NCI-H2196 treated with DMSO at 0.1 percent for 48 hours (cell line): Measurements from ENCODE around the gene C19orf12.
"Not testable (repeated sequence)": the region's sequence is repeated elsewhere in the genome, so short reads cannot be mapped to it uniquely, and the experiment has no call there.

Experiments
- DNase-seq: peaks from one replicate; lab custom pipeline; 2025; ENCODE audit not compliant: unreplicated experiment; lab: John Stamatoyannopoulos, UW

C19orf12 gene

DNA sequence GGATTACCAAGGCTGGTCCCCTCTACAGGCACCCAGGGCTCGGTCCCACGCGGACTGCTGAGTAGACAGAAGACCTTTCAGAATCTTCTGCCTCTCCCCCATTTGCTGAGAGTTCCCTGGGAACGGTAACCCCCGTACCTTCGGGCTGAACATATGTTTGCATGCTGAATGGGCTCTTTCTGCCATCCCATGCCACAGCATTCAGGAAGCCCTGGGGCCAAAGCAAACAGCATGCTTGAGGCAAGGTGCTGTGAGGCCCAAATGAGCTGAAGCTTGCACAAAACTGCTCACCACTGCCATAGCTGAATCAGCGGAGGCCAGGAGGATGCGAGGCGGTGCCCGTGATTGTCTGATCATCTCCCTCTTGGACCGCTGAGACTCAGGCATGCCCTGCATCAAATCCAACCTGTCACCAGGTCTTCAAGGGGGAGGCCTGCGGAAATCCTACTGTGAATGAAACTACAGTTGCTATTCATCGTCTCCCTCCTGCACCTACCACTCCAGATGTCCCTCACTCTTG lies 16.3 kb upstream of the C19orf12 start:
- DNase-seq, result no peak

DNA sequence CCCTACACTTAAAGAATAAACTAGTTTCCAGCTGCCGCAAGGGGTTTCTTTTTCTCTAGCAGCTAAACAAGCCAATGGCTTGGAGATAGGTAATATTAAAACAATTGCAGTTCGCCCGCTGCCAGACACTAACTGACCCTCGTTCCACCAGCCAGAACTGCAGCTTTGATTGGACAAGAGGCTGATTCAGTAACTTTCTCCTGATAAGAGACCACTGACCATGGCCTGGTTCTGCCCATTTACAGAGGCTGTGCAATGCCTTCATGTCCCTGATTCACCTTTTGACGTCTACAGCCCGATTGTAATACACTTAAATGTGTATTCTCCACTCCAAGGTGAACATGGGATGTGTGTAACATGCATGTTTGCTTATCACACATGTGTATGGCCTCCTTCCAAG lies 12.8 kb upstream of the C19orf12 start:
- DNase-seq, result no peak

DNA sequence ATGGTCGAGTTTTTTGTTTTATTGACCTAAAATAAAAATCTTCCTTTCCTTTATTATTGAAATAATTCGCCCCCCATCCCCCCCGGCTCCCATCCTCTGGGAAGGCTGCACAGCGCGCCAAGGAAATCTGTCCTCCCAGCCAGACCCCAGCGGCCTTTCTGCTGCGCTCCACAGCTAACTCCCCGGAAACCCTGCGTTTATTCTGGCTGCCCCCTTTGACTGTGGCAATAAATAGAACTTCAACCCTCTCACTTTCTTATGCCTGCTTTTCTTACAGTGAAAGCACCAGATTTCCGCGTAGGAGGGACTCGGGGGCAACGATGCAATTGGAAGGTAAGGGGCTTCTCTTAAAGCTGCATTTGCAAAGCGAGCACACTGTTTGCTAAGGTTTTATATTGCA lies 9.7 kb upstream of the C19orf12 start:
- no peak for DNase-seq

DNA sequence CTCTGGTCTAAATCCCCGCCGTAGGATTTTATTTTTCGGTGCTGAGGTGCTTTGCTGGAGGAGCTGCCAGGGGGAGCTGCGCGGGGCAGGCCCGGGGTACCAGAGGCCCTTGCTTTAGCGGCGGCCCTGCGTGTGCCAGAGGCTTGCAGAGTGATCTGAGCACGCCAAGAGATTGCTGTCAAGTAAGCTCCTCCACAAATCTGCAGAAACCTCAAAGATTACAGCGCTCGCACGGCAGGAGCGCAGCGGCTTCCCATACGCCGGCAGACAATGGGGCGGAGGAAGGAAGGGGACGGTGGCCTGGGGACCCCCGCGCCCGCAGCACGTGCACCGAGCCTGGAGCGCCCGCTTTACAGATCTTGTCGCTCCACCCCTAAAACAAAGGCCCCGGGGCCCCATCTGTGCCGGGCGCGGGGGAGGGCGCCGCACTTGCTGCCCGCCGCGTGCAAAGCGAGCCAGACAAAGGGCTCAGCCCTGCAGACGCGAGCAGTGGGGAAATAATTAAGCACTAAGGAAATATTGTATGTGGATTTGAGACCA lies 9.1 kb upstream of the C19orf12 start:
- DNase-seq, result no peak

DNA sequence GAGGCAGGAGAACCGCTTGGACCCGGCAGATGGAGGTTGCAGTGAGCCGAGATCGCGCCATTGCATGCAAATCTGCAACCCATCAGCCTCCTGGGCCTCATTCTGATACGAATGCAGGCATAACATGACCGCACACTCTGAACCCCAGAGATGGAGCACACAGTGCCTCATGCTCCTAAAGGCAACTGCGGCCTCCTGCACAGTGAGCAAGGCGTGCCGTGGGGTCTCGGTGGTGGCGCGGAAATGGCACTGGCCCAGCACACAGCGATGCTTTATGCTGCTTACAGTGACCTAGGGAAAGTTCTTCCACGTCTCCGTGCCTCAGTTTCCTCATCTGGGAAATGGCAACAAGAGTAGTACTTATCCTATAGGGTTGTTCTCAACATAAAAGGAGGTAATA lies 2.0 kb upstream of the C19orf12 start:
- DNase-seq, result no peak

DNA sequence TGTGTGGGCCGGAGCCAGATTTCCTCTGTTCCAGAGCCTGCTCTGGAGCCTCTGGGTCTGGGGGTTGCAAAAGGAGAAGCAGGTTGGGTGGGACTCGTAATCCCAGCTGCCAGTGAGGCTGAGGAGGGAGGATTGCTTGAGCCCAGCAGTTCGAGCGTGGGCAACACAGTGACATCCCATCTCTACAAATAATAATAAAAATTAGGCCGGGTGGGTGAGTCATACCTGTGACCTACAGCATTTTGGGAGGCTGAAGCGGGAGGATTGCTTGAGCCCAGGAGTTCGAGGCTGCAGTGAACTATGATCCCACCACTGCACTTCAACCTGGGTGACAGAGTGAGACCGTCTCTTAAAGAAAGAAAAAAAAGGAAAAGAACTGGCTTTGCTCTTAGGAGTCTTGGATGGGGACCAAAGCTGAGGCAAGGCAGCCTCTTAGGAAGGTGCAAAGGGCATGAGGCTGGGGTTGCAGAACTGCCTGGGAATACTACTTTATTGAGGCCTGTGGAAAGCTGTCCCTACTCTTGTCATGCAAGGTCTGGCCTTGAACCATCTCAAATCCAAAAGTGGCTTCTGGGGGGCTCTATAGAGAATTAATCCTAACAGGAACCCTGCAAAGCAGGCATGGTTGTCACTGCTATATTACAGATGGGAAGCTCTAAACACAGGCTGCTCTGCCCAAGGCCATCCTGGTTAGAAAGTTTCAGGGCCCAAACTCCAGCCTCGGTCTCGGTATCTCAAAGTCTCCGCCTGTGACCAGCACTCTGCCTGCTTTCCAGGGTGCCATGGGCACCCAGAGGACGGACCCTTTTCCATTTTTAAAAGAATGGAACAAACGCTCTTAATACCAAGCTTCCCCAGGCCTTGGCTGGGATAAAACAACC lies 880 bp upstream of the C19orf12 start:
- no peak for DNase-seq

DNA sequence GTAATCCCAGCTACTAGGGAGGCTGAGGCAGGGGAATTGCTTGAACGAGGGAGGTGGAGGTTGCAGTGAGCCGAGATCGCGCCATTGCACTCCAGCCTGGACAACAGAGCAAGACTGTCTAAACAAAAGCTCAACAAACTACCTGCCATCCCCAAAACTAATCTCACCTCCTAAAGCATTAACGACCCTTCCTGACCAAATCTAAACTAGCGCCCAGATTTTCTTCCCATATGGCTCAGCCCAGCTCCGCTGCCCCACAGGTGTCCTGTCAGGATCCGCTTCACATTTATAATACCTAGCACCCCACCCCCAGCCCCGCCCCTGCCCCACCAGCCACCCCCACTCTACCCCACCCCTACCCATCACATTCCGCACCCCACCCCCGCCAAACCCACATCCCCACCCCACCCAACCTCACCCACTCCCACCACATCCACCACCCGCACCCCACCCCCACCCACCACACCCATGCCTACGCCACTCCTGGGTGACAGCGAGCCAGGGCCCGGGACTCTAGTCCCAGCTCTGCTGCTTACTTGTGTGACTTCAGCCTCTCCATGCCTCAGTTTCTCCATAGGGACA lies 599 bp downstream of the C19orf12 start:
- no peak for DNase-seq

DNA sequence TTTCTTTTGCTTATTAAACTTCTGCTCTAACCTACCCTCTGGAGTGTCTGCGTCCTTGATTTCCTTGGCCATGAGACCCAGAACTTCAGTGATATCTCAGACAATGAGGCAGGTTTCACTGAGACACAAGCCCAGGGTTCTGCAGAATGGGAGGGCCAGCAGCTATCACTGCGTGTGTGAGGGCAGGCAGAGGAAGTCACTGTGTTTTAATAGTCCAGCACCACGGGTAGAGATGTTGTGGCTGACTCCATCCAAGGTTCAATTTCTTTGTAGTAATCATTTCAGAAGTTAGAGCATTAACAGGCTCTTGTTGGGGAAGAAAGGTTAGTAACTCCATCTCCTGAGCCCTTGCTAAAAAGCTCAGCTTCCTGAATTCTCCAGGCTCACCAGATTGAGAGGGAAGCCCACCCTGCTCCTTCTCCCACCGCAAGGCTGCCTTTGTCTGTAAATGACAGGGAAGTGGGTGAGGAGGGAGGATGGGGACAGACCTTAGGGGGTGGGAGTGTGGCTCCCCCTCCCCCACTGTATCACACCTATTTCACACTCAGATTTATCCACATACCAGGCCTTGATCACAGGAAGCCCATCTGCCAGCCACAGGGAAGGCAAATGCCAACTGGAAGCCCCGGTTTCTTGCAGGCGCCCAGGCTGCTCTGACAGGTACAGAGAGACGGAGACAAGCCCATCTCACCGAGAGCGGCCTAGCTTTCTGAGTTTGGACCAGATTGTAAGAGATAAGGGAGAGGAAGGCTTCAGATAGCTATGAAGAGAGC lies 2.1 kb downstream of the C19orf12 start:
- no peak for DNase-seq

DNA sequence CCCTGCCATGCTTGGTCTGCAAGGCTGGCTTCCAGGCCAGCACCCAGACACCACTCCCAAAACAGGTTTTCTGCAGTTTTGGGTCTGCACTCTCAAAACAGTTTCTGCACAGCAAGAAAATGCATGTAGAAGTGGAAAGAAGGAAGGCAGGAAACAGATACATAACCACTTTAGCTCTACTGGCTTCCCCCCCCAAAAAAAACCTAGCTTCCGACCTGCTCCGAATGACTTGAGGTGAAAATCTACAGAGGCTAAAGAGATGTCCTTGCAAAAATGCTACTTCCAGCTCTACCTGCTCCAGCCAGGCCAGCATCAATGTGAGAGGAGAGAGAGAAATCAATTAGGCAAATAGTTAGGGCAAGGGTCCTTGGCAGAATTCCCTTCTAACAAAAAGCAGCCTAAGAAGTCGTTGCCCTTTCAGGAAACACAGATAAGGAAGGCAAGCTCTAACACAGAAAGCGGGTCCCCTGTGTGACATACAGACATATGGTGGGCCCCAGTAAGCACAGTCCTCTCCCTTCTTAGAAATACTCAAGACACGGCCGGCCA lies 3.4 kb downstream of the C19orf12 start:
- no peak for DNase-seq

DNA sequence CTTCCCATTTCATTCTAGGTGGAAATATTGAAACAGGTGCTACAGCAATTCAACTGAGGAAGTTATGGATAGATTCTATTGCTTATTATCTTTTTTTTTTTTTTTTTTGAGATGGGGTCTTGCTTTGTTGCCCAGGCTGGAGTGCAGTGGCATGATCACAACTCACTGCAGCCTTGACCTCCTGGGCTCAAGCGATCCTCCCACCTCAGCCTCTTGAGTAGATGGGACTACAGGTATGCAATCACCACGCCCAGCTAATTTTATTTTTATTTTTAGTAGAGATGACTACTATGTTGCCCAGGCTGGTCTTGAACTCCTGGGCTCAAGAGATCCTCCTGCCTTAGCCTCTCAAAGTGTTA lies 5.6 kb downstream of the C19orf12 start:
- not testable (repeated sequence) for DNase-seq

DNA sequence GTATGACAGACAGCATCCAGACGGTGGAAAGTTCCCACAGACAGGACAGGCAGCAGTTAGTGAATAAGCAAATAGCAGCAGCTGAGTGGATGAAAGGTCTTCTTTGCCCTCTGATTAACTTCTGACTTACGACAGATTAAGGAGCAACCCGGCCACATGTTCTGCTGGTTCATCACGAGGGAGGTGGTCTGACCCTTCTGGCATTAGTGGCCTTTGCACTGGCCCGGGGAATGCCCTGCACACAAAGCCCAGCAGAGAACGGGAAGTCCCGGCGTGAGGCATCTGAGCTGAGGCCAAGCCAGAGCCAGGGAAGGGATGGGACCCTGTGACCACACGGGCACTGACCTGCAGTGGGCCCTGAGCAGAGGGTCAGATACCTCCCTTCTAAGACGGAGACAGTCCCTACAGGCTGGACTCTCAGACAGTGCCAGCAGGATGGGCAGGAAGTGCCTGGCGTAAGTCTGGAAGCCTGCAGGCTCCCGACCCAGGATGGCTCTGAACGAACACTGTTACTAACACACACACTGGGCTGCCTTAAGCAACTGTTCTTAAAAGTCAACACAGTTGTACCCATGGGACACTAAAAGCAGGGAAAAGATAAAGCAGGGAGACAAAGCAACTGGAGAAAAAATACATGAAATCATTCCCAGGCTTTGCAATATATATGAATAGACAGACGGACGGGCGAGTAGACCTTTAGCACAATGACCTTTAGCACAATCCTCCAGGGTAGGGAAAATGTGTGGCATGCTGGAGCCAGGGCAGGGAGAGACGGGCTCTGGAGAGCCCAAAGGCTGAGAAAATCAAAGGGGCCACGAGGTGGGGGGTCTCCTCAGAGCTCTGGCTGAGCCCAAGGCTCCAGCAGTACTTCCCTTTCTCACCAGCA lies 6.3 kb downstream of the C19orf12 start:
- no peak for DNase-seq

DNA sequence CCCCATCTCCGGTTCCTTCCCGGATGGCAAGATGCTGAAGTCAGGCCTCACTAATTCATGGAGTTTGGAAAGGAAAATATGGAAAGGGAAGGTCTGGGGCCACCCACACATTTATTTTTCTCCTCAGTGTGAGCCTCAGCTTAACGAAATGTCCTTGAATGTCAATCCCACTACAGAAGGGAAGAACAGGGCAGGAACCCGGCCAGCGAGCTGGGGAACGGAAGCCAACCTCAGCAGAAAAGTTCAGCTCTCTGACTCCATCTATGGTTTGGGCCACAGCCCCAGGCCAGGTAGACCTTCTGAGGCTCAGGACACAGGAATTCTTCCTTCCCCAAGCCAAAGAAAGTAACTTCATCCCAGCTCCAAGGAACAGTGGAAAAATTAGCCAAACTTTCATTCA lies 8.4 kb downstream of the C19orf12 start:
- no peak for DNase-seq

DNA sequence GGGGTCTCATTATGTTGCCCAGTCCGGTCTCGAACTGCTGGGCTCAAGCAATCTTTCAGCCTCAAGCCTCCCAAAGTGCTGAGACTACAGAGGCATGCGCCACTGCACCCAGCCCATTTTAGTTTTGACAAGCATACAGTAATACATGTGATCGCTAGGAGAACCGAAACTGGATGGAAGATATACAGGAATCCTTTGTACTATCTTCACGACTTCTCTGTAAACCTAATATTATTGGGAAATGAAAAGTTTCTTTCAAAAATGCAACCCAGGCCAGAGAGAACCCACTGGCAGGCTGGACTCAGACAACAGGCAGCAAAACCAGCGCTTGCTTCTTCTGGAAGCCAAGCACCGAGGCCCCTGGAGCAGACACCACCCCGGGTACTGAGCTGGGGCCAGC lies 9.4 kb downstream of the C19orf12 start:
- no peak for DNase-seq

DNA sequence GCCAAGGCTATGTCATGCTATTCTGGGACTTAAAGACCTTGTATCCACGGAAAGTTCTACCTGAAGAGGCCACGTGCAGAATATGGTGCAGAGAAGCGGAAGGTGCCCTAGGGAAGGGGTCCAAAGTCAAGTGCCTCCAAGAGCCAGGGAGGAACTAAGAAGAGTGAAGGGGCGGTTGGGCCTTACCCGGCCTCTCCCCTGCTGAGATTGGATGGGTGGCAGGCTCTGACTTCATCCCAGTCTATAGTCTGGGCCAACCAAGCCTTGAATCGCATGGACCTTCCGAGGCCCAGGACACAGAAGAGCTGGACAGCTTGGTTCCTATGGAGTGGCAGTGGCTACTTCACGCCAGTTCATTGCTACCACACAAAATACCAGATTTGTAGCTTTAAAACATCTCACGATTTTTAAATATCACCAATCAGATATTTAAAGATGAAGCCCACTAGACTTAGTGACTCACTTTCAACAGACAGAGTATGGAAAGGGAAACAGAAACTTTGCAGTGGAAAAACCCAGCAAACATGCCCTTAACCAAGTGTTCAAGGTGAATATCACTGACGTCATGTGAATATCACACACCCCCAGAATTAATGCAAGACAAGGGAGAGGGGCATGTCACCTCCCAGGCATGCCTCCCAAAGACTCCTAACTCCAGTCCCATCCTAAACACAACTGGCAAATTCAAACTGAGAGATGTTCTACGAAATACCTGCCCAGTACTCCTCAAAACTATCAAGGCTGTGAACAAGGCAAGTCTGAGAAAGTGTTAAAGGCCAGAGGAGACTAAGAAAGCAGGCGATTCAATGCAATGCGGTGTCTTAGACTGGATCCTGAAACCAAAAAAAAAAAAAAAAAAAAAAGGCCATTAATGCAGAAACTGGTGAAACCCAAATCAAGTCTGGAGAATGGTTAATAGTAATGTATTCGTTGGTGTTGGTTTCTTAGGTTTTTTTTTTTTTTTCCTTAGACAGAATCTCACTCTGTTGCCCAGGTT lies 10.2 kb downstream of the C19orf12 start:
- no peak for DNase-seq

DNA sequence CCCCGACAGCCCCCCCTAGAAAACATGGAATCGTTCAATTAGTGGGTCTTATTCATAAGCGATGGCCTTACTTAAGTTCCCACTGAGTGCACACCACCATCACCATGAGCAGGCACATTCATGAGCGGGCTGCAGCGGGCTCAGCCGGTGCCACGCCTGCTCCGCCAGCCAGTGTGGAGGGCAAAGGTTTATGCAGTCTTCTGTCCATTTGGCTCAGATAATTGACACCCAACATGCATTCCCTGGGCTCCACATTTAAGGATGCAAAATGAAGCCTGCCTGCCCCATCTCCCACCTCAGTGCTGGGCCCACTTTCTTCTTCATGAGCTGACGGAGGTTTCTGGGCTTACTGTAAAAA lies 12.1 kb downstream of the C19orf12 start:
- no peak for DNase-seq

DNA sequence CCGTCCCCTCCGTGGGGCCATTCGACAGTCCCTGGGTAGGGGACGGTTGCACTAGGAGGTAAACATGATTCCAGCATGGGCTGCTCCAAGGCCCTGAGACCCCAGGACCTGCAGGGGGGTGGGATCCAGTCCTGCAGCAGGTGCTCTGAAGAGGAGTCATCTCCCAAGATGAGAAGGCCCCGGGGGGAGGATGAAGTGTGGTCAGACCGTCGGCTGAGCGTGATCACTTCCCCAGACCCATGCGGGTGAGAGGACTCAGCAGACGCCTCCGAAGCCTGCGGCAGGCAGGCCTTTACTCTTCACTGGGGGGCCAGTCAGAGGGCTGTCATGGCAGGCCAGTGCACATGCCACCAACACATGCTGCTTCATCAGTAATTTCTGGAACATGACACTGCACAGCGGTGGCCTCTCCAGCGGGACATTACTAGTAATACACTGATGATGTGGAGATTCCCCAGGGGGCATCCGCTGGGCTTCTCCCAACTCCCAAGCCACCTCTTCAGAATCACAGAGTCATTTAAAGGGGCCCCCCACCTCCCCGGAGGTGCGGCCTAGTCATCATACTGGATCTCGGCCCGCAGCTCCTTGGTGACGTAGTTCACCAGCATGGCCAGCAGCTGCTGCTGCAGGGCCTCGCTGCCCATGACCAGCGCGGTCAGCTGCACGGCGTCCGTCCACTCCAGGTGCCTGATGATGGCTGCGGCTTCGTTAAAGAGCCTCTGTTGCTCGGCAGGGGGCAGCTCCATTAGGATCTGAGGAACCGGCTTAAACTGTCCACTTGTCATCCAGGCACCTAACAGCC lies 12.7 kb downstream of the C19orf12 start:
- no peak for DNase-seq

DNA sequence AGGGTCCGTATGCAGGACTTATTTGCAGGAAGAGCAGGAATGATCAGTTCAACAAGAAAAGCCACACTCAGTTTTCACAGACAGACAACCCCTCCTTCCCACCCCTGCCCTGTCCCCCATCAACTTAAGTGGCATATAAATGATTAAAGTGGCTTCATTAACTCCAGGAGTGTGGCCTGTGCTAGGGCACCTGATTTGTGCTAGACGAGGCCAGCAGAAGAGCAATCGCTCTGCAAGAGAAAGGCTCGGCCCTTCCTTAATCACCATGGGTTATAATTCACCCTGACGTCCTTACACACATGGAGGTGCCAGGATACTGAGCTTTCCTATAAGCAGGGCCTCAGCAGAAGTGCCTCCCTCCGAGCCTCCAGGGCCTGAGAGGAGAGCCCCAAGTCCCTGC lies 14.6 kb downstream of the C19orf12 start:
- DNase-seq, result no peak

DNA sequence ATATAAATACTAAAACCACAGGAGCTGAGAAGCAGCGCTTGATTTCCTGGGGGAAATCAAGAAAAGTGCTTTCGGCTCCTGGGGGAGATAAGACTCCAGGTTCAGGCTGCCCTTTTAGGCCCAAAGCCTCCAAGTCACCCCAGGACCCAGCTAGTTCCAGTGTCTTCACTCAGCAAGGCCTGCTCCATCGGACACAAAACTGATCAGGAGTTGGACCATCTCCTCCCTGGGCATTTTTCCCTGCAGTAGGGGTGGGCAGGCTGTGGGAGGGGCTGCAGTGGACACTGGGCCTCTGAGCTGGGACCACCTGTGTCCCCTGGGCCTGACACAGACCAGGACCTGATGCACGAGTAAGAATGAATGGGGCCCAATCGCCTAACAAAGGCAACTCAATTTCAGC lies 15.2 kb downstream of the C19orf12 start:
- DNase-seq, result no peak
